Muscle layer of colon (tissue), 2 donors: ENCODE measurements around the gene YBEY.
A peak's percentile ranks its signal among the peaks of the same experiment; 100 is the strongest.

ENCODE experiments used
- H3K27ac ChIP-seq: one replicate; pipeline ENCODE4 v1.7.0; 2013; ENCODE audit warnings: low read depth, mild to moderate bottlenecking, low read length, moderate library complexity
- H3K27me3 ChIP-seq, 2 donors: one replicate each; pipeline ENCODE4 v1.7.0; 2013; ENCODE audit warnings: low read length in 2 of 2, mild to moderate bottlenecking in 2 of 2; ENCODE audit not compliant: insufficient read depth in 2 of 2, control insufficient read depth in 1 of 2
- H3K36me3 ChIP-seq: one replicate; pipeline ENCODE4 v1.7.0; 2013; ENCODE audit warnings: mild to moderate bottlenecking, low read length; ENCODE audit not compliant: insufficient read depth
- H3K4me1 ChIP-seq: one replicate; pipeline ENCODE4 v1.7.0; 2013; ENCODE audit warnings: mild to moderate bottlenecking, low read length; ENCODE audit not compliant: insufficient read depth
- H3K4me3 ChIP-seq, 2 donors: one replicate each; pipeline ENCODE4 v1.7.0; 2013; ENCODE audit warnings: low read length in 2 of 2, low read depth in 1 of 2, mild to moderate bottlenecking in 1 of 2, moderate library complexity in 1 of 2
- H3K9ac ChIP-seq: one replicate; pipeline ENCODE4 v1.7.0; 2013; ENCODE audit warnings: low read length
- H3K9me3 ChIP-seq: one replicate; pipeline ENCODE4 v1.7.0; 2013; ENCODE audit warnings: mild to moderate bottlenecking, low read length
- donor health status: abdominal sarcoma.
- donor health status: Adenocarcinoma of cecum.

YBEY gene

GRCh38 chr21:46265736-46266525 lies 20.2 kb upstream of the YBEY start:
- no peak overlapping the region for H3K4me3 ChIP-seq
- no peak overlapping the region for H3K27ac ChIP-seq
- no peak overlapping the region for H3K9ac ChIP-seq
- no peaks in the 10 kb centered on the region for H3K4me1 ChIP-seq
- H3K27me3 ChIP-seq: no peaks in the 10 kb centered on the region
- H3K9me3 ChIP-seq: no peaks in the 10 kb centered on the region
- H3K36me3 ChIP-seq: peaks cover 59% of the 10 kb centered on the region

GRCh38 chr21:46266946-46267345 lies 19.2 kb upstream of the YBEY start:
- no peaks in the 10 kb centered on the region for H3K4me1 ChIP-seq
- no peaks in the 10 kb centered on the region for H3K27me3 ChIP-seq
- H3K9me3 ChIP-seq: no peaks in the 10 kb centered on the region
- no peak overlapping the region for H3K9ac ChIP-seq
- no peak overlapping the region for H3K27ac ChIP-seq
- peaks cover 58% of the 10 kb centered on the region for H3K36me3 ChIP-seq
- no peak overlapping the region for H3K4me3 ChIP-seq

GRCh38 chr21:46268371-46268770 lies 17.8 kb upstream of the YBEY start:
- Histone ChIP-seq H3K9me3 (no peaks in the 10 kb centered on the region), H3K4me3 (no peak overlapping the region), H3K9ac (no peak overlapping the region), H3K4me1 (no peaks in the 10 kb centered on the region), H3K27me3 (no peaks in the 10 kb centered on the region), H3K27ac (no peak overlapping the region), H3K36me3 (peaks cover 67% of the 10 kb centered on the region)

- Histone ChIP-seq H3K27me3 (no peaks in the 10 kb centered on the region), H3K27ac (no peak overlapping the region), H3K9ac (no peak overlapping the region), H3K36me3 (peaks cover 78% of the 10 kb centered on the region), H3K9me3 (no peaks in the 10 kb centered on the region), H3K4me1 (no peaks in the 10 kb centered on the region), H3K4me3 (no peak overlapping the region)
Measured at GRCh38 chr21:46269466-46269865, 16.7 kb upstream of the YBEY start.

GRCh38 chr21:46273341-46273740 lies 12.8 kb upstream of the YBEY start:
- H3K4me3 ChIP-seq: no peak overlapping the region
- no peak overlapping the region for H3K9ac ChIP-seq
- no peaks in the 10 kb centered on the region for H3K27me3 ChIP-seq
- no peak overlapping the region for H3K27ac ChIP-seq
- H3K36me3 ChIP-seq: peaks cover 76% of the 10 kb centered on the region
- no peaks in the 10 kb centered on the region for H3K9me3 ChIP-seq
- no peaks in the 10 kb centered on the region for H3K4me1 ChIP-seq

- Histone ChIP-seq H3K4me1 (no peaks in the 10 kb centered on the region), H3K9me3 (no peaks in the 10 kb centered on the region), H3K27ac (no peak overlapping the region), H3K36me3 (peaks cover 78% of the 10 kb centered on the region), H3K9ac (no peak overlapping the region), H3K4me3 (no peak overlapping the region), H3K27me3 (no peaks in the 10 kb centered on the region)
Measured at GRCh38 chr21:46274797-46275390, 11.2 kb upstream of the YBEY start.

GRCh38 chr21:46284077-46284644 lies 2.0 kb upstream of the YBEY start:
- Histone ChIP-seq H3K4me3 (peak overlapping the region in 1 of 2 donors; percentile 16), H3K27ac (no peak overlapping the region), H3K27me3 (no peaks in the 10 kb centered on the region), H3K9ac (no peak overlapping the region), H3K36me3 (peaks cover 20% of the 10 kb centered on the region), H3K9me3 (no peaks in the 10 kb centered on the region), H3K4me1 (peaks cover 43% of the 10 kb centered on the region)

GRCh38 chr21:46284733-46285132 lies 1.4 kb upstream of the YBEY start:
- H3K4me3 ChIP-seq: no peak overlapping the region
- peak overlapping the region; percentile 89 for H3K9ac ChIP-seq
- H3K27ac ChIP-seq: no peak overlapping the region
- no peaks in the 10 kb centered on the region for H3K27me3 ChIP-seq
- H3K36me3 ChIP-seq: peaks cover 14% of the 10 kb centered on the region
- H3K9me3 ChIP-seq: no peaks in the 10 kb centered on the region
- H3K4me1 ChIP-seq: peaks cover 43% of the 10 kb centered on the region

GRCh38 chr21:46285206-46285661 lies 908 bp upstream of the YBEY start, which contains the start of gene MCM3AP:
TSS of gene MCM3AP (minus strand) at chr21:46285611. CDS start at chr21:46285286, 325 bp downstream.
- Histone ChIP-seq H3K4me3 (peak within 1 kb of the TSS; percentile 55 to 79), H3K36me3 (peaks cover 11% of the 10 kb centered on the region), H3K9me3 (no peaks in the 10 kb centered on the region), H3K9ac (peak within 1 kb of the TSS; percentile 89), H3K27me3 (no peaks in the 10 kb centered on the region), H3K4me1 (peaks cover 43% of the 10 kb centered on the region), H3K27ac (peak within 1 kb of the TSS; percentile 75)

GRCh38 chr21:46286648-46287002 lies 483 bp downstream of the YBEY start:
- Histone ChIP-seq H3K9ac (peak overlapping the region; percentile 89), H3K4me3 (peak overlapping the region; percentile 55 to 79), H3K4me1 (peaks cover 38% of the 10 kb centered on the region), H3K9me3 (no peaks in the 10 kb centered on the region), H3K27me3 (no peaks in the 10 kb centered on the region), H3K36me3 (peaks cover 15% of the 10 kb centered on the region), H3K27ac (peak overlapping the region; percentile 75)

GRCh38 chr21:46287541-46287940 lies 1.4 kb downstream of the YBEY start:
- no peaks in the 10 kb centered on the region for H3K9me3 ChIP-seq
- H3K4me3 ChIP-seq: no peak overlapping the region
- H3K36me3 ChIP-seq: peaks cover 24% of the 10 kb centered on the region
- no peak overlapping the region for H3K9ac ChIP-seq
- H3K4me1 ChIP-seq: peaks cover 38% of the 10 kb centered on the region
- H3K27me3 ChIP-seq: no peaks in the 10 kb centered on the region
- H3K27ac ChIP-seq: no peak overlapping the region
